Measurements from ENCODE around the gene TMEFF2. TPM values are rescaled to one million over a fixed set of nuclear protein-coding genes. Genes with fewer than 3 reads are reported as not detected.

TMEFF2 gene
- total and polyA plus RNA-seq, 4 donors = 0.08 TPM; not detected in 3

- TF ChIP-seq HNF4G (IDR thresholded peaks at IDR 0.05) = no peak
- TF ChIP-seq ATF3 (IDR thresholded peaks at IDR 0.05) = no peak
- no peaks in the 10 kb centered on the region for H3K27me3 ChIP-seq (ENCODE audit: control insufficient read depth in 4 of 4, insufficient read depth in 4 of 4, low read length in 3 of 4)
- H3K36me3 ChIP-seq (ENCODE audit: control insufficient read depth in 4 of 4, insufficient read depth in 3 of 4, low read depth in 1 of 4, low read length in 3 of 4) = no peaks in the 10 kb centered on the region
- no peak overlapping the region for H3K27ac ChIP-seq (ENCODE audit: low read depth in 1 of 2, low read length in 2 of 2)
- no peak for DNase-seq (ENCODE audit: low spot score)
- peaks cover 0 to 2% (median 0%) of the 10 kb centered on the region in 4 donors for H3K9me3 ChIP-seq (ENCODE audit: control insufficient read depth in 4 of 4, low read length in 3 of 4)
- H3K4me1 ChIP-seq (ENCODE audit: control insufficient read depth in 4 of 4, insufficient read depth in 4 of 4, low read length in 3 of 4) = no peaks in the 10 kb centered on the region
- no peak overlapping the region for H3K4me3 ChIP-seq (ENCODE audit: low read depth in 1 of 3, low read length in 3 of 3)
- no peak overlapping the region for H3K9ac ChIP-seq (ENCODE audit: low read depth in 1 of 2, low read length in 2 of 2)
Observed at GRCh38 chr2:192208848-192209247, 14.1 kb upstream of the TMEFF2 start.

GRCh38 chr2:192206399-192206798, 11.7 kb upstream of the TMEFF2 start:
- Histone ChIP-seq H3K4me3 (ENCODE audit: low read depth in 1 of 3, low read length in 3 of 3) (no peak overlapping the region), H3K27me3 (ENCODE audit: control insufficient read depth in 4 of 4, insufficient read depth in 4 of 4, low read length in 3 of 4) (peaks cover 0 to 2% (median 0%) of the 10 kb centered on the region in 4 donors), H3K36me3 (ENCODE audit: control insufficient read depth in 4 of 4, insufficient read depth in 3 of 4, low read depth in 1 of 4, low read length in 3 of 4) (no peaks in the 10 kb centered on the region), H3K9ac (ENCODE audit: low read depth in 1 of 2, low read length in 2 of 2) (no peak overlapping the region), H3K4me1 (ENCODE audit: control insufficient read depth in 4 of 4, insufficient read depth in 4 of 4, low read length in 3 of 4) (no peaks in the 10 kb centered on the region), H3K9me3 (ENCODE audit: control insufficient read depth in 4 of 4, low read length in 3 of 4) (no peaks in the 10 kb centered on the region), H3K27ac (ENCODE audit: low read depth in 1 of 2, low read length in 2 of 2) (no peak overlapping the region)
- TF ChIP-seq NR2F2 (IDR thresholded peaks at IDR 0.05) (no peak), GABPA (IDR thresholded peaks at IDR 0.05 in 1 of 2, conservative IDR thresholded peaks at IDR 0.05 in 1 of 2) (no peak), JUND (IDR thresholded peaks at IDR 0.05) (no peak), CTCF (IDR thresholded peaks at IDR 0.05; ENCODE audit: low read depth, low read length, missing input control) (no peak), MAX (IDR thresholded peaks at IDR 0.05) (no peak), RAD21 (IDR thresholded peaks at IDR 0.05) (no peak), ATF3 (IDR thresholded peaks at IDR 0.05) (no peak), SP1 (IDR thresholded peaks at IDR 0.05) (no peak), REST (IDR thresholded peaks at IDR 0.05) (no peak), FOXA1 (IDR thresholded peaks at IDR 0.05) (no peak), YY1 (IDR thresholded peaks at IDR 0.05) (no peak), RXRA (IDR thresholded peaks at IDR 0.05) (no peak), FOXA2 (IDR thresholded peaks at IDR 0.05) (no peak), EGR1 (IDR thresholded peaks at IDR 0.05; ENCODE audit: low read depth in 2 of 2) (no peak), TAF1 (conservative IDR thresholded peaks at IDR 0.05) (no peak)
- WGBS = 81% methylated on average over 9 of the region's 9 CpGs
- DNase-seq (ENCODE audit: low spot score) = no peak
